ENCODE measurements around the gene COTL1. TPM values are rescaled to one million over a fixed set of nuclear protein-coding genes. Genes with fewer than 3 reads are reported as not detected.
"Not testable (repeated sequence)": the region's sequence is repeated elsewhere in the genome, so short reads cannot be mapped to it uniquely, and the experiment has no call there.

Gene COTL1
- total and polyA plus RNA-seq, 4 donors: 41.4 to 182 (median 132) TPM

DNA sequence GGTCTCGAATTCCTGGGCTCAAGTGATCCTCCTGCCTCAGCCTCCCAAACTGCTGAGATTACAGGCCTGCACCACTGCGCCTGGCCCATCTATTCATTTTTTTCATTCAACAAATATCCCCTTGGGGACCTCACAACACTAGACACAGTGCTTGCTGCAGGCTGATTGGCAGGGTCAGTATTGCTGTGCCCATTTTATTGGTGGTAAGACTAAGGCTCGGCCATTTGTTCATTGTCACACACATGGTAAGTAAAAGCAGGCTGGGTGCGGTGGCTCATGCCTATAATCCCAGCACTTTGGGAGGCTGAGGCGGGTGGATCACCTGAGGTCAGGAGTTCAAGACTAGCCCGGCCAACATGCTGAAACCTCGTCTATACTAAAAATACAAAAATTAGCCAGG is 15.0 kb upstream of the COTL1 start:
- H3K4me1 ChIP-seq (ENCODE audit: control insufficient read depth, insufficient read depth, low read length); H3K9me3 ChIP-seq (ENCODE audit: control insufficient read depth, insufficient read depth, low read length); H3K27me3 ChIP-seq (ENCODE audit: control insufficient read depth, insufficient read depth, low read length); H3K27ac ChIP-seq (ENCODE audit: low read depth, low read length); DNase-seq (ENCODE audit: low read depth in 4 of 6, low spot score in 6 of 6); H3K36me3 ChIP-seq (ENCODE audit: control insufficient read depth, insufficient read depth, low read length); H3K4me3 ChIP-seq (ENCODE audit: low read depth, low read length): not testable (repeated sequence)
- over 99% methylated on average over 6 of the region's 7 CpGs for WGBS (ENCODE audit: insufficient coverage)

DNA sequence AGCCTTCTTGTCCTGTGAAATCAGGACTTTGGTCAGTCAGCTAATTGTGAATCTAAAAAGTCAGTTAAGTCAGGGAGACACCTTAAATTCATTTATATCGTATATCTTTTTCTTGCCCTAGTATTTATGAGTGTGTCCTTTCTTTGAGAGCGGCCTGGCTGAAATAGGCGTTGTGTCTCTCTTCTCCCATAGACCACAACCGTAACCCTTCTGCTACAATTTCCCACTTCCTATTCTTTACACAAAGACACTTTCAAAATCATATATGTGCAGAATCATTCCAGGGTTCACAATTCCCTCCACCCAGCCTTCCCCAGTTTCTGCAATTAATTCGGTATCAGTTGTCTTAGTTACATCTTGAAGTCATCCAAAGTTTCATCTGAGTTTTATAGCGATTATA is 14.0 kb upstream of the COTL1 start:
- Histone ChIP-seq H3K9me3 (ENCODE audit: control insufficient read depth, insufficient read depth, low read length) (no peaks in the 10 kb centered on the region), H3K36me3 (ENCODE audit: control insufficient read depth, insufficient read depth, low read length) (no peaks in the 10 kb centered on the region), H3K27me3 (ENCODE audit: control insufficient read depth, insufficient read depth, low read length) (no peaks in the 10 kb centered on the region), H3K27ac (ENCODE audit: low read depth, low read length) (no peak overlapping the region), H3K4me1 (ENCODE audit: control insufficient read depth, insufficient read depth, low read length) (peaks cover 7% of the 10 kb centered on the region), H3K4me3 (ENCODE audit: low read depth, low read length) (no peak overlapping the region)
- WGBS (ENCODE audit: insufficient coverage): 92% methylated on average over 3 of the region's 6 CpGs
- DNase-seq (ENCODE audit: low read depth in 4 of 6, low spot score in 6 of 6): no peak

DNA sequence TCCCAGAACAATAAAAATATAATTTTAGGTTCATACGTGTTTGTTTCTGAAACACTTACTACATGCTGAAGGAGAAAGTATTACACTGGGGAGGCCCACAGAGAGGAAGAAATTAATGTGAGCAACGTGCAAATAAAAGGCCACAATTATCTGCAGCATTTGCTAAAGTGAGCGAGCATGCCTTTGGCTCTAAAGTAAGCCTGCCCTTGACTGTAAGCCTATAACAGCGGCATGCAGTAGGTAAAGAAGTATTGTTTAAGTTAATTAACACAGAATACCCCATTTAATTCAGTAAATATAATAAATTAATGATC is 13.2 kb upstream of the COTL1 start:
- Histone ChIP-seq H3K27ac (ENCODE audit: low read depth, low read length) (no peak overlapping the region), H3K27me3 (ENCODE audit: control insufficient read depth, insufficient read depth, low read length) (no peaks in the 10 kb centered on the region), H3K4me1 (ENCODE audit: control insufficient read depth, insufficient read depth, low read length) (peaks cover 7% of the 10 kb centered on the region), H3K36me3 (ENCODE audit: control insufficient read depth, insufficient read depth, low read length) (no peaks in the 10 kb centered on the region), H3K9me3 (ENCODE audit: control insufficient read depth, insufficient read depth, low read length) (no peaks in the 10 kb centered on the region), H3K4me3 (ENCODE audit: low read depth, low read length) (no peak overlapping the region)
- WGBS (ENCODE audit: insufficient coverage): 17% methylated on average over 1 of the region's 4 CpGs
- no peak for DNase-seq (ENCODE audit: low read depth in 4 of 6, low spot score in 6 of 6)

DNA sequence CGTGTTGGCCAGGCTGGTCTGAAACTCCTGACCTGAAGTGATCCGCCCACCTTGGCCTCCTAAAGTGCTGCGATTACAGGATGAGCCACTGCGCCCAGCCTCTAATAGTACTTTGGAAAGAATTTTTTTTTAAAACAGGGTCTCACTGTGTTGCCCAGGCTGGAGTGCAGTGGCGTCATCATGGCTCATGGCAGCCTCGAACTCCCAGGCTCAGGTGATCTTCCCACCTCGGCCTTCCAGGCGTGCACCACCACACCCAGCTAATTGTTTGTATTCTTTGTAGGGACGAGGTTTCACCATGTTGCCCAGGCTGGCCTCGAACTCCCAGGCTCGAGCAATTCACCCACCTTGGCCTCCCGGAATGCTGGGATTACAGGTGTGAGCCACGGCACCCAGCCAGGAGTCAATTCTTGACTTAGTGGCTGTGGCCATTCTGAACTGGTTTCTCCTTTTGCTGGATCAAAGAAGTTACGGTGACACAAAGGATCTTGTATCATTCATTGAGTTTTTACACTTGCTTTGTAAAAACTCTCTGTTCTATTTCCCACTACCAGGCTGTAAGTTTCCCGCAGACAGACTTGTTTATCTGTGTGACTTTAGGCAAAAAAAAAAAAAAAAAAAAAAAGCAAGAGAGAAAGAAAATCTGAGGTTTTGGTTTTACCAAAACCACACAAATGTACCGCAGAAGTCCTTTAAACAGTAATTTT is 12.7 kb upstream of the COTL1 start:
- Histone ChIP-seq H3K4me3 (ENCODE audit: low read depth, low read length) (no peak overlapping the region), H3K36me3 (ENCODE audit: control insufficient read depth, insufficient read depth, low read length) (no peaks in the 10 kb centered on the region)
- 93% methylated on average over 11 of the region's 16 CpGs for WGBS (ENCODE audit: insufficient coverage)

DNA sequence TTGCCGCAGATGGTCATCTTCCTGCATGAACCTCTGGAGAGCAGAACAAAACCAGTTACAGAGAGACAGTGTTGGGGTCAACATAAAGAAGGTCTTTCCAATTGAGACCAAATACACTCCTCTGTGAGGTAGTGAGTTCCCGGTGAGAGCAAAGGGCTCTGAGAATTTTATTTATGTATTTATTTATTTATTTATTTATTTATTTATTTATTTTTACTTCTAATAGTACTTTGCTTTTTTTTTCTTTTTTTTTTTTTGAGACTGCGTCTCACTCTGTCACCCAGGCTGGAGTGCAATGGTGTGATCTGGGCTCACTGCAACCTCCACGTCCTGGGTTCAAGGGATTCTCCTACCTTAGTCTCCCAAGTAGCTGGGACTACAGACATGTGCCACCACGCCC is 12.1 kb upstream of the COTL1 start:
- Histone ChIP-seq H3K36me3 (ENCODE audit: control insufficient read depth, insufficient read depth, low read length) (no peaks in the 10 kb centered on the region), H3K27me3 (ENCODE audit: control insufficient read depth, insufficient read depth, low read length) (no peaks in the 10 kb centered on the region), H3K4me1 (ENCODE audit: control insufficient read depth, insufficient read depth, low read length) (peaks cover 7% of the 10 kb centered on the region), H3K4me3 (ENCODE audit: low read depth, low read length) (no peak overlapping the region), H3K27ac (ENCODE audit: low read depth, low read length) (no peak overlapping the region), H3K9me3 (ENCODE audit: control insufficient read depth, insufficient read depth, low read length) (no peaks in the 10 kb centered on the region)
- 100% methylated on average over 1 of the region's 5 CpGs for WGBS (ENCODE audit: insufficient coverage)
- DNase-seq (ENCODE audit: low read depth in 4 of 6, low spot score in 6 of 6): no peak

More for the DNA sequence above, 12.7 kb upstream of the COTL1 start:
- Histone ChIP-seq H3K4me1 (ENCODE audit: control insufficient read depth, insufficient read depth, low read length) (peaks cover 7% of the 10 kb centered on the region), H3K9me3 (ENCODE audit: control insufficient read depth, insufficient read depth, low read length) (no peaks in the 10 kb centered on the region), H3K27ac (ENCODE audit: low read depth, low read length) (no peak overlapping the region), H3K27me3 (ENCODE audit: control insufficient read depth, insufficient read depth, low read length) (no peaks in the 10 kb centered on the region)
- DNase-seq (ENCODE audit: low read depth in 4 of 6, low spot score in 6 of 6): no peak

DNA sequence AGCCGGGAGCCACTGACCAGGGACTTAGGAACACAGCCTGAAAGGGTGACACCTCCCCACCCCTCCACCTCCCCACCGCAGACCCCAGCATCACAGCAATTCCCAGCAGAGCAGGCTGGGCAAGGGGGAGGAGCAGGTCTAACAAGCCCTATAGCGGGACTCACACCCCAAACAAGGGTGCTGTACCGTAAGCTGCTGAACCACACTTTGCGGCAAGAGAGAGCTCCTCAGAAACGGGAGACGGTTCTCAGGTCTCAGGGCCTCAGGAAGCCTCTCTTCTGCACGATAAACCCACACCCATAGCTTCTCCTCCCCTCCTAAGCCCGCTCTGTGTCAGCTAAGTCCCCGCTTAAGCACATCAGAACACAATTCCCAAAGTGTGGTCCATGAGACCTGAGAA is 11.7 kb upstream of the COTL1 start:
- H3K27ac ChIP-seq (ENCODE audit: low read depth, low read length): no peak overlapping the region
- no peaks in the 10 kb centered on the region for H3K36me3 ChIP-seq (ENCODE audit: control insufficient read depth, insufficient read depth, low read length)
- no peak overlapping the region for H3K4me3 ChIP-seq (ENCODE audit: low read depth, low read length)
- DNase-seq (ENCODE audit: low read depth in 4 of 6, low spot score in 6 of 6): no peak
- H3K4me1 ChIP-seq (ENCODE audit: control insufficient read depth, insufficient read depth, low read length): peaks cover 7% of the 10 kb centered on the region
- WGBS (ENCODE audit: insufficient coverage): 67% methylated on average over 9 of the region's 10 CpGs
- H3K27me3 ChIP-seq (ENCODE audit: control insufficient read depth, insufficient read depth, low read length): no peaks in the 10 kb centered on the region
- H3K9me3 ChIP-seq (ENCODE audit: control insufficient read depth, insufficient read depth, low read length): no peaks in the 10 kb centered on the region

DNA sequence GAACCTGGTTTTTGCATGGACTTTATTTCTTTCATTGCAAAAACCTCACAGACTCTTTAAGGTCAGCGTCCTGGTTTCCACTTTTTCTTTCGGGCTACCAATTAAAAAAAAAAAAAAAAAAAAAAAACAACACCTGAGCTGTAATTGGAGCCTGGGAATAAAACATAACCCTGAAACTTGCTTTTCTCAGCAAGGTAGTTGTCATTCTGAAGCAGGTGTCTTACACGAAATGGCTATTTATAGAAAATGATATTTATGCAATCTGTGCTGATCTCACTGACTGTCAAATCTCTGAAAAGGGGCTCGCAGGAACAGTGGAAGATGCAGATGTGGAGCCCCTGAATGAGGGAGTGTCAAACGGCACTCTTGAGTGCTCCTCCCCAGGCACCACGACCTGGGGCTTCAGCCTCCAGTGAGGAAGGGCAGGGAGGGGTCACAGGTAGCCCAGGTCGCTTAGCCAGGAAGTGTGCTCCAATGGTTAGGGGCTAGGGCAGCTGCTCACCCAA is 10.4 kb upstream of the COTL1 start:
- H3K9me3 ChIP-seq (ENCODE audit: control insufficient read depth, insufficient read depth, low read length): no peaks in the 10 kb centered on the region
- H3K27ac ChIP-seq (ENCODE audit: low read depth, low read length): no peak overlapping the region
- no peak for DNase-seq (ENCODE audit: low read depth in 4 of 6, low spot score in 6 of 6)
- no peaks in the 10 kb centered on the region for H3K36me3 ChIP-seq (ENCODE audit: control insufficient read depth, insufficient read depth, low read length)
- 62% methylated on average over 5 of the region's 7 CpGs for WGBS (ENCODE audit: insufficient coverage)
- no peaks in the 10 kb centered on the region for H3K4me1 ChIP-seq (ENCODE audit: control insufficient read depth, insufficient read depth, low read length)
- no peaks in the 10 kb centered on the region for H3K27me3 ChIP-seq (ENCODE audit: control insufficient read depth, insufficient read depth, low read length)
- no peak overlapping the region for H3K4me3 ChIP-seq (ENCODE audit: low read depth, low read length)

DNA sequence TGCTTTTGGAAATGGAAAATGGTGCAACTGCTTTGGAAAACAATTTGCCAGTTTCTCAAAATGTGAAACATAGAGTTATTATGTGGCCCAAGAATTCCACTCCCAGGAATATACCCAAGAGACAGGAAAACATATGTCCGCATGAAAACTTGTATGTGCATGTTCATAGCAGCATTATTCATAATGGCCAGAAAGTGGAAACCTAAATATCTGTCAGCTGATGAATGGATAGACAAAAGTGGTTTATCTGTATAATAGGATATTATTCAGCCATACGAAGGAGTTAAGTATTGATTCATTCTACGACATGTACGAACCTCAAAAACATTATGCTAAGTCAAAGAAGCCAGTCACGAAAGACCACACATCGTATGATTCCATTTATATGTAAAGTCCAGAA is 7.7 kb upstream of the COTL1 start:
- H3K4me1 ChIP-seq (ENCODE audit: control insufficient read depth, insufficient read depth, low read length): peaks cover 3% of the 10 kb centered on the region
- H3K4me3 ChIP-seq (ENCODE audit: low read depth, low read length): no peak overlapping the region
- H3K9me3 ChIP-seq (ENCODE audit: control insufficient read depth, insufficient read depth, low read length): no peaks in the 10 kb centered on the region
- DNase-seq (ENCODE audit: low read depth in 4 of 6, low spot score in 6 of 6): no peak
- no peak overlapping the region for H3K27ac ChIP-seq (ENCODE audit: low read depth, low read length)
- no peaks in the 10 kb centered on the region for H3K36me3 ChIP-seq (ENCODE audit: control insufficient read depth, insufficient read depth, low read length)
- no peaks in the 10 kb centered on the region for H3K27me3 ChIP-seq (ENCODE audit: control insufficient read depth, insufficient read depth, low read length)
- no CpG with 5 or more reads among the region's 6 CpGs for WGBS (ENCODE audit: insufficient coverage)

DNA sequence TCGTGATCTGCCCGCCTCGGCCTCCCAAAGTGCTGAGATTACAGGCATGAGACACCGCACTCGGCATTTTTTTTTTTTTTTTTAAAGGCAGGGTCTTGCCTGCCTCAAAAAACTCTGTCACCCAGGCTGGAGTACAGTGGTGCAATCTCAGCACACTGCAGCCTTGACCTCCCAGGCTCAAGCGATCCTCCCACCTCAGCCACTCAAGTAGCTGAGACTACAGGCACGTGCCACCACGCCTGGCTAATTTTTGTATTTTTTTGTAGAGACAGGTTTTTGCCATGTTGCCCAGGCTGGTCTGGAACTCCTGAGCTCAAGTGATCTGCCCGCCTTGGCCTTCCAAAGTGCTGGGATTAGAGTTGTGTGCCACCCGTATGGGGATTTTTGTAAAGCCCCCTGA is 3.0 kb upstream of the COTL1 start:
- WGBS (ENCODE audit: insufficient coverage): 92% methylated on average over 7 of the region's 10 CpGs
- H3K4me3 ChIP-seq (ENCODE audit: low read depth, low read length): not testable (repeated sequence)

More for the DNA sequence above, 3.0 kb upstream of the COTL1 start:
- not testable (repeated sequence) for H3K36me3 ChIP-seq (ENCODE audit: control insufficient read depth, insufficient read depth, low read length); H3K27me3 ChIP-seq (ENCODE audit: control insufficient read depth, insufficient read depth, low read length); DNase-seq (ENCODE audit: low read depth in 4 of 6, low spot score in 6 of 6); H3K27ac ChIP-seq (ENCODE audit: low read depth, low read length); H3K9me3 ChIP-seq (ENCODE audit: control insufficient read depth, insufficient read depth, low read length)
- H3K4me1 ChIP-seq (ENCODE audit: control insufficient read depth, insufficient read depth, low read length): peaks cover 23% of the 10 kb centered on the region
